Measurements from ENCODE around the gene HAL.

The HAL gene

DNA sequence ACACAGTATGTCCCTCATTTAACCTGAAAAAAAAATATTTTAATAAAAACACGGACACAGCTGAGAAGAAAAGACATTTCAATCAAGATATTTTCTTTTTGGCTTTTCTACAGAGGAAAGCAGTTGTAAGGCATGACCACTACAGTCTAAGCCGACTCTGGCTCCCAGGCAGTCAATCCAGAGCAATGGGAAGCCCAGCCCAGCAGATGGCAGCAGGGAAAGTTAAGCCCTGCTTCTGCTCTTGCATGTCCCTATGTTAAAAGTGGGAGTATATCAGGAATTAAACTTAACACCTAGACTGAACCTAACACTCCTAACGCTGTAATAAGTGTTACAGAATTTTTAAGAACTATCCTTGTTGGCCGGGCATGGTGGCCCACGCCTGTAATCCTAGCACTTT, 19.5 kb upstream of the HAL start:
- H3K4me3 ChIP-seq (ENCODE audit: low read depth, low read length): no peak overlapping the region
- ChIA-PET POLR2A (no interaction called here), CTCF (interaction anchor here (0.9 to 4.7 kb wide), 7 partner anchors 9 to 502 kb away, joined by 3 to 41 read pairs (median 4); no protein-coding TSS in a partner anchor)
- TF ChIP-seq CTCF (IDR thresholded peaks at IDR 0.05; ENCODE audit: insufficient read depth, low read length, missing control alignments): peak; percentile 56
- DNase-seq (ENCODE audit: low read depth, low spot score): no peak

GRCh38 chr12:96014943-96015599, 18.9 kb upstream of the HAL start:
- H3K4me3 ChIP-seq (ENCODE audit: low read depth, low read length): no peak overlapping the region
- ChIA-PET POLR2A (no interaction called here), CTCF (interaction anchor here (1.0 to 4.7 kb wide), 6 partner anchors 9 to 502 kb away, joined by 3 to 41 read pairs (median 4); no protein-coding TSS in a partner anchor)
- DNase-seq (ENCODE audit: low read depth, low spot score): no peak
- TF ChIP-seq CTCF (IDR thresholded peaks at IDR 0.05; ENCODE audit: insufficient read depth, low read length, missing control alignments): no peak

DNA sequence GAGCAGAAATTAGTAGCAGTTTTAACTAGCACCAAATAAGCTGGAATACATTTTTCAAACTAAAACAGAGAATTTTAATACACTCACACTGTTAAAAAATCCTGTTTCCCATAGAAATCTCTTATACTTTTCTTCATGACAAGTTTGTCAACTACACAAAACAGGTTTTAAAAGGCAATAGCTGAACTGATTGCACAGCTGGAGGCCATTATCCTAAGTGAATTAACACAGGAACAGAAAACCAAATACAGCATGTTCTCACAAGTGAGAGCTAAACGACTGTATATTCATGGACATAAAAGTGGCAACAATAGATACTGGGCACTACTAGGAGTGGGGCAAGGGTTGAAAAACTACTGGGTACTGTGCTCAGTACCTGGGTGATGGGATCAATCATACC, 11.6 kb upstream of the HAL start:
- H3K4me3 ChIP-seq (ENCODE audit: low read depth, low read length): no peak overlapping the region
- no peak for DNase-seq (ENCODE audit: low read depth, low spot score)
- no peak for TF ChIP-seq CTCF (IDR thresholded peaks at IDR 0.05; ENCODE audit: insufficient read depth, low read length, missing control alignments)
- POLR2A ChIA-PET: no interaction called here
- CTCF ChIA-PET: interaction anchor here (1.0 to 2.5 kb wide), 2 partner anchors 8 to 10 kb away, joined by 3 to 23 read pairs; partner anchors contain the start of gene HAL

GRCh38 chr12:96006727-96007126, 10.6 kb upstream of the HAL start:
- ChIA-PET POLR2A (no interaction called here), CTCF (interaction anchor here (1.0 to 2.5 kb wide), 2 partner anchors 9 kb away, joined by 3 to 23 read pairs; partner anchors contain the start of gene HAL)
- TF ChIP-seq CTCF (IDR thresholded peaks at IDR 0.05; ENCODE audit: insufficient read depth, low read length, missing control alignments): no peak
- H3K4me3 ChIP-seq (ENCODE audit: low read depth, low read length): no peak overlapping the region
- no peak for DNase-seq (ENCODE audit: low read depth, low spot score)

- no peak for TF ChIP-seq CTCF (IDR thresholded peaks at IDR 0.05; ENCODE audit: insufficient read depth, low read length, missing control alignments)
- DNase-seq (ENCODE audit: low read depth, low spot score): no peak
- no peak overlapping the region for H3K4me3 ChIP-seq (ENCODE audit: low read depth, low read length)
- ChIA-PET POLR2A (no interaction called here), CTCF (interaction anchor here (0.6 to 4.8 kb wide), 12 partner anchors 11 to 1001 kb away, joined by 3 to 72 read pairs (median 4); partner anchors contain the start of genes AMDHD1 and CCDC38)
Measured at GRCh38 chr12:96000858-96001257, 4.7 kb upstream of the HAL start.

- POLR2A ChIA-PET: no interaction called here
- H3K4me3 ChIP-seq (ENCODE audit: low read depth, low read length): no peak overlapping the region
- CTCF ChIA-PET: interaction anchor here (0.7 to 4.8 kb wide), 26 partner anchors 8 to 517 kb away, joined by 3 to 72 read pairs (median 8); partner anchors contain the start of genes AMDHD1 and CCDC38
- no peak for DNase-seq (ENCODE audit: low read depth, low spot score)
- TF ChIP-seq CTCF (IDR thresholded peaks at IDR 0.05; ENCODE audit: insufficient read depth, low read length, missing control alignments): no peak
Measured at GRCh38 chr12:95999484-95999883, 3.3 kb upstream of the HAL start.

Measured in AG04449 (cell line).